Measurements from ENCODE around the gene E4F1.

GRCh38 chr16:2200313-2200712 lies 23.1 kb upstream of the E4F1 start:
- no peak for TF ChIP-seq CTCF (IDR thresholded peaks at IDR 0.05)
- TF ChIP-seq EZH2 (IDR thresholded peaks at IDR 0.05; ENCODE audit: borderline replicate concordance, insufficient read depth, low read depth, low read length, poor library complexity, severe bottlenecking), result no peak

All from B cell (primary cell).